Lower lobe of right lung (tissue), 2 donors: Measurements from ENCODE around the gene EXOC1. TPM values are rescaled to one million over a fixed set of nuclear protein-coding genes. Genes with fewer than 3 reads are reported as not detected.
"Not testable (repeated sequence)": the region's sequence is repeated elsewhere in the genome, so short reads cannot be mapped to it uniquely, and the experiment has no call there.

Source experiments
- ATAC-seq, 2 donors: fragments of 200-7000 bp; cut with Tn5 transposase; one replicate each; pipeline ENCODE4 v1.9.1; 2020 to 2022; ENCODE audit warnings: mild to moderate bottlenecking in 2 of 2, moderate library complexity in 2 of 2
- DNase-seq: peaks from one replicate; pipeline ENCODE4 v3.0.0-alpha.2; 2020
- H3K27ac ChIP-seq: fragments of 200-600 bp; one replicate; pipeline ENCODE4 v1.8.0; 2022
- H3K27me3 ChIP-seq: fragments of 200-600 bp; one replicate; pipeline ENCODE4 v1.8.0; 2022; ENCODE audit warnings: low read depth
- H3K36me3 ChIP-seq: fragments of 200-600 bp; one replicate; pipeline ENCODE4 v1.8.0; 2022; ENCODE audit warnings: mild to moderate bottlenecking
- H3K4me1 ChIP-seq: fragments of 200-600 bp; one replicate; pipeline ENCODE4 v1.8.0; 2022
- H3K4me3 ChIP-seq: fragments of 200-600 bp; one replicate; pipeline ENCODE4 v1.8.0; 2022; ENCODE audit warnings: mild to moderate bottlenecking
- H3K9me3 ChIP-seq: fragments of 200-600 bp; one replicate; pipeline ENCODE4 v1.8.0; 2022
- intact Hi-C: fragments of 100-400 bp; cut with DNase I; formaldehyde crosslinking; loops from one replicate; pipeline ENCODE4 v1.11.0; 2022
- total RNA-seq: library from RNA; stranded (reverse); fragmentation: NEBNext Ultra II Directional; extraction: Animal tissue kit (Norgen Biotek cat#: 25700); gene quantifications from one replicate; pipeline ENCODE4 v1.2.1, GENCODE V29; 2021
- TF ChIP-seq, protein P1 (sequence below): fragments of 200-600 bp; IDR thresholded peaks from one replicate; pipeline ENCODE4 v1.8.0; 2022; ENCODE audit warnings: antibody characterized with exemption, mild to moderate bottlenecking
- donor health status: DM: no; HTN: yes; CAD: no; lungs with severe emphysema.

Gene EXOC1
- total RNA-seq, 1 donor from 2014 or later = 35.9 TPM

DNA sequence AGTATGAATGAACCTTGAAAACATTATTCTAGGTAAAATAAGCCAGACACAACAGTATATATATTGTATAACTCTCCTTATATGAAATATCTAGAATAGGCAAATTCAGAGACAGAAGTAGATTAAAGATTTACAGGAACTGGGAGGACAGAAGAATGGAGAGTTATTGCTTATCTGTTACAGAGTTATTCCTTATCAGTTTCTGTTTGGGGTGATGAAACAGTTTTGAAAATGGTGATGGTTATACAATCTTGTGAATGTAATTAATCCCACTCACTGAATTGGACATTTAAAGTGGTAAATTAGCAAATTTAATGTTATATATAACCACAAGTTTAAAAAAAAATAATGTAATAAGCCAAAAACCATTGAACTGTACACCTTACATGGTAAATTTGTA, 14.5 kb upstream of the EXOC1 start:
- intact Hi-C loops = no loop called here
- Histone ChIP-seq H3K4me1 (no peaks in the 10 kb centered on the region), H3K9me3 (no peaks in the 10 kb centered on the region), H3K27me3 (no peaks in the 10 kb centered on the region), H3K27ac (no peak overlapping the region), H3K4me3 (no peak overlapping the region), H3K36me3 (no peaks in the 10 kb centered on the region)
- no peak for ATAC-seq
- TF ChIP-seq, protein P1, sequence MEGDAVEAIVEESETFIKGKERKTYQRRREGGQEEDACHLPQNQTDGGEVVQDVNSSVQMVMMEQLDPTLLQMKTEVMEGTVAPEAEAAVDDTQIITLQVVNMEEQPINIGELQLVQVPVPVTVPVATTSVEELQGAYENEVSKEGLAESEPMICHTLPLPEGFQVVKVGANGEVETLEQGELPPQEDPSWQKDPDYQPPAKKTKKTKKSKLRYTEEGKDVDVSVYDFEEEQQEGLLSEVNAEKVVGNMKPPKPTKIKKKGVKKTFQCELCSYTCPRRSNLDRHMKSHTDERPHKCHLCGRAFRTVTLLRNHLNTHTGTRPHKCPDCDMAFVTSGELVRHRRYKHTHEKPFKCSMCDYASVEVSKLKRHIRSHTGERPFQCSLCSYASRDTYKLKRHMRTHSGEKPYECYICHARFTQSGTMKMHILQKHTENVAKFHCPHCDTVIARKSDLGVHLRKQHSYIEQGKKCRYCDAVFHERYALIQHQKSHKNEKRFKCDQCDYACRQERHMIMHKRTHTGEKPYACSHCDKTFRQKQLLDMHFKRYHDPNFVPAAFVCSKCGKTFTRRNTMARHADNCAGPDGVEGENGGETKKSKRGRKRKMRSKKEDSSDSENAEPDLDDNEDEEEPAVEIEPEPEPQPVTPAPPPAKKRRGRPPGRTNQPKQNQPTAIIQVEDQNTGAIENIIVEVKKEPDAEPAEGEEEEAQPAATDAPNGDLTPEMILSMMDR = no peak
- no peak for DNase-seq

- no peak for DNase-seq
- Histone ChIP-seq H3K27me3 (no peaks in the 10 kb centered on the region), H3K9me3 (no peaks in the 10 kb centered on the region), H3K4me1 (no peaks in the 10 kb centered on the region), H3K27ac (no peak overlapping the region), H3K36me3 (no peaks in the 10 kb centered on the region), H3K4me3 (no peak overlapping the region)
- intact Hi-C loops = no loop called here
- ATAC-seq = no peak
- TF ChIP-seq, protein P1 = no peak
These were observed 12.5 kb upstream of the EXOC1 start for GRCh38 chr4:55840956-55841355.

DNA sequence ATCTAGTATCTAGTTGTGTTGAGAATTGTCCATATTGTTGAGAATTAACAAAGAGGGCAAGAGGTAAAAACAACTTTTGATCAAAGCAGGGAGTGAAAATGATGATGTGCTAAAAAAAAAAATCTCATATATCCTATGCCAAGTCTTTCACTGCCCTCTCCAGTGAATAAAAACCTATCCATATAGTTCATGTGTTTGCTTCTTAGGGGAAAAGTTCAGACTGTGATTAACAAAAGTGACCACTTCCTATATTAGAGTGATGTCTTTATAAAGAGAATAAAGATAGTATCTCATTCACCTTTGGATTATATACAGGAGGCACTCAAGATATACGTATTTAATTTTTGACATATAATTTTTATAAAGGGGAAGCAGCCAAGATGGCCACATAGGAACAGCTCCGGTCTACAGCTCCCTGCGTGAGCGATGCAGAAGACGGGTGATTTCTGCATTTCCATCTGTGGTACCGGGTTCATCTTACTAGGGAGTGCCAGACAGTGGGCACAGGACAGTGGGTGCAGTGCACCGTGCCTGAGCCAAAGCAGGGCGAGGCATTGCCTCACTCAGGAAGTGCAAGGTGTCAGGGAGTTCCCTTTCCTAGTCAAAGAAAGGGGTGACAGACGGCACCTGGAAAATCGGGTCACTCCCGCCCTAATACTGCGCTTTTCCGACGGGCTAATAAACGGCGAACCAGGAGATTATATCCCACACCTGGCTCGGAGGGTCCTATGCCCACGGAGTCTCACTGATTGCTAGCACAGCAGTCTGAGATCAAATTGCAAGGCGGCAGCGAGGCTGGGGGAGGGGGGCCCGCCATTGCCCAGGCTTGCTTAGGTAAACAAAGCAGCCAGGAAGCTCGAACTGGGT, 11.8 kb upstream of the EXOC1 start:
- DNase-seq, H3K27me3 ChIP-seq, H3K9me3 ChIP-seq, H3K4me3 ChIP-seq, H3K4me1 ChIP-seq, H3K36me3 ChIP-seq, ATAC-seq, intact Hi-C loops: not testable (repeated sequence)
- H3K27ac ChIP-seq = peak overlapping the region; percentile 31

DNA sequence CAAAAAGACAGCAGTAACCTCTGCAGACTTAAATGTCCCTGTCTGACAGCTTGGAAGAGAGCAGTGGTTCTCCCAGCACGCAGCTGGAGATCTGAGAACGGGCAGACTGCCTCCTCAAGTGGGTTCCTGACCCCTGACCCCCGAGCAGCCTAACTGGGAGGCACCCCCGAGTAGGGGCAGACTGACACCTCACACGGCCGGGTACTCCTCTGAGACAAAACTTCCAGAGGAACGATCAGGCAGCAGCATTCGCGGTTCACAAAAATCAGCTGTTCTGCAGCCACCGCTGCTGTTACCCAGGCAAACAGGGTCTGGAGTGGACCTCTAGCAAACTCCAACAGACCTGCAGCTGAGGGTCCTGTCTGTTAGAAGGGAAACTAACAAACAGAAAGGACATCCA, 11.1 kb upstream of the EXOC1 start:
- H3K4me3 ChIP-seq, H3K27me3 ChIP-seq, H3K4me1 ChIP-seq, H3K36me3 ChIP-seq, H3K27ac ChIP-seq, H3K9me3 ChIP-seq, intact Hi-C loops, DNase-seq, ATAC-seq: not testable (repeated sequence)

GRCh38 chr4:55849724-55850123, 3.7 kb upstream of the EXOC1 start:
- intact Hi-C loops = no loop called here
- H3K27me3 ChIP-seq = no peaks in the 10 kb centered on the region
- peaks cover 6% of the 10 kb centered on the region for H3K4me1 ChIP-seq
- no peak overlapping the region for H3K4me3 ChIP-seq
- no peaks in the 10 kb centered on the region for H3K36me3 ChIP-seq
- no peaks in the 10 kb centered on the region for H3K9me3 ChIP-seq
- no peak overlapping the region for H3K27ac ChIP-seq
- DNase-seq = no peak
- no peak for ATAC-seq
- TF ChIP-seq, protein P1 = no peak

GRCh38 chr4:55851885-55852284, 1.6 kb upstream of the EXOC1 start:
- H3K27me3 ChIP-seq = no peaks in the 10 kb centered on the region
- no peak for DNase-seq
- no peak overlapping the region for H3K4me3 ChIP-seq
- ATAC-seq = no peak
- H3K4me1 ChIP-seq = peaks cover 20% of the 10 kb centered on the region
- TF ChIP-seq, protein P1 = no peak
- no peaks in the 10 kb centered on the region for H3K36me3 ChIP-seq
- H3K9me3 ChIP-seq = no peaks in the 10 kb centered on the region
- intact Hi-C loops = no loop called here
- H3K27ac ChIP-seq = no peak overlapping the region
